OCI-LY3 (cell line): ENCODE data around the gene DNASE1L2.

ENCODE experiments used
- EZH2phosphoT487 ChIP-seq: fragments of 200-600 bp; shearing (Covaris generic); IDR thresholded peaks from 2 replicates; pipeline ENCODE4 v1.6.1; 2018; ENCODE audit warnings: antibody characterized with exemption, mixed run types, low read depth
- TF ChIP-seq, protein P1 (sequence below): fragments of 200-600, 300-600 bp; sonication (generic); IDR thresholded peaks from 2 replicates; pipeline ENCODE4 v1.5.1; 2014; ENCODE audit warnings: antibody characterized with exemption, low read length, low read depth

DNA sequence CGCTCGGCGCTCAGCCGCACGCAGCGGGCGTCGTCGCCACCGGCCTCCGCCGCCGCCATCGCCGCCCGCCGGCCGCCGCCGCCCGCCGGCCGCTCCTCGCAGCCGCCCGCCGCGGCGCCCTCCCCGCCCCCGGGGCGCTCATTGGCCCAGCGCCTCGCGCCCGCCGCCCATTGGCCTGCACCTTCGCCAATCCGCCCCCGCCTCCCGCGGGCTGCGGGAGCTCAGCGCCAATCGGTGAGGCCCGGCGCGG lies 21.6 kb upstream of the DNASE1L2 start, which contains the start of gene PGP:
- TF ChIP-seq, protein P1, sequence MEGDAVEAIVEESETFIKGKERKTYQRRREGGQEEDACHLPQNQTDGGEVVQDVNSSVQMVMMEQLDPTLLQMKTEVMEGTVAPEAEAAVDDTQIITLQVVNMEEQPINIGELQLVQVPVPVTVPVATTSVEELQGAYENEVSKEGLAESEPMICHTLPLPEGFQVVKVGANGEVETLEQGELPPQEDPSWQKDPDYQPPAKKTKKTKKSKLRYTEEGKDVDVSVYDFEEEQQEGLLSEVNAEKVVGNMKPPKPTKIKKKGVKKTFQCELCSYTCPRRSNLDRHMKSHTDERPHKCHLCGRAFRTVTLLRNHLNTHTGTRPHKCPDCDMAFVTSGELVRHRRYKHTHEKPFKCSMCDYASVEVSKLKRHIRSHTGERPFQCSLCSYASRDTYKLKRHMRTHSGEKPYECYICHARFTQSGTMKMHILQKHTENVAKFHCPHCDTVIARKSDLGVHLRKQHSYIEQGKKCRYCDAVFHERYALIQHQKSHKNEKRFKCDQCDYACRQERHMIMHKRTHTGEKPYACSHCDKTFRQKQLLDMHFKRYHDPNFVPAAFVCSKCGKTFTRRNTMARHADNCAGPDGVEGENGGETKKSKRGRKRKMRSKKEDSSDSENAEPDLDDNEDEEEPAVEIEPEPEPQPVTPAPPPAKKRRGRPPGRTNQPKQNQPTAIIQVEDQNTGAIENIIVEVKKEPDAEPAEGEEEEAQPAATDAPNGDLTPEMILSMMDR, result no peak
- no peak for TF ChIP-seq EZH2phosphoT487
